H9 (cell line): ENCODE results near the gene DIPK1B. TPM values are rescaled to one million over a fixed set of nuclear protein-coding genes. Genes with fewer than 3 reads are reported as not detected.

Experiments
- DNase-seq: peaks from one replicate; pipeline ENCODE4 v3.0.0-alpha.2; 2017
- H2AFZ ChIP-seq: one replicate; pipeline ENCODE4 v1.6.1; 2013; ENCODE audit warnings: mild to moderate bottlenecking, low read length, control low read depth, moderate library complexity
- H2AK5ac ChIP-seq: 2 replicates; pipeline ENCODE4 v1.6.1; 2013; ENCODE audit warnings: low read length, control low read depth, mixed read lengths; ENCODE audit not compliant: insufficient read length
- H2BK120ac ChIP-seq: one replicate; pipeline ENCODE4 v1.6.1; 2013; ENCODE audit warnings: low read depth, mild to moderate bottlenecking, low read length, control low read depth, inconsistent platforms; ENCODE audit not compliant: poor library complexity, severe bottlenecking
- H2BK12ac ChIP-seq: 2 replicates; pipeline ENCODE4 v1.6.1; 2013; ENCODE audit warnings: low read length, control low read depth, mixed read lengths, low read depth; ENCODE audit not compliant: insufficient read length
- H2BK15ac ChIP-seq: 2 replicates; pipeline ENCODE4 v1.6.1; 2013; ENCODE audit warnings: low read depth, low read length, control low read depth
- H2BK20ac ChIP-seq: one replicate; pipeline ENCODE4 v1.6.1; 2013; ENCODE audit warnings: low read depth, mild to moderate bottlenecking, low read length, control low read depth, inconsistent platforms; ENCODE audit not compliant: poor library complexity, severe bottlenecking
- H2BK5ac ChIP-seq: 2 replicates; pipeline ENCODE4 v1.6.1; 2013; ENCODE audit warnings: low read length, control low read depth, mixed read lengths; ENCODE audit not compliant: insufficient read length
- H3K14ac ChIP-seq: 2 replicates; pipeline ENCODE4 v1.6.1; 2013; ENCODE audit warnings: low read length, control low read depth; ENCODE audit not compliant: insufficient read depth
- H3K18ac ChIP-seq: 2 replicates; pipeline ENCODE4 v1.6.1; 2013; ENCODE audit warnings: low read depth, mild to moderate bottlenecking, mixed read lengths, low read length, control low read depth; ENCODE audit not compliant: insufficient read length
- H3K23ac ChIP-seq: 2 replicates; pipeline ENCODE4 v1.6.1; 2013; ENCODE audit warnings: low read length, control low read depth, mixed read lengths, low read depth; ENCODE audit not compliant: insufficient read length
- H3K23me2 ChIP-seq: 2 replicates; pipeline ENCODE4 v1.6.1; 2013; ENCODE audit warnings: low read depth, mild to moderate bottlenecking, mixed read lengths, low read length, control low read depth; ENCODE audit not compliant: insufficient read length, poor library complexity, severe bottlenecking
- H3K27ac ChIP-seq: 2 replicates; pipeline ENCODE4 v1.5.1; 2013; ENCODE audit warnings: low read length, control low read depth, mixed read lengths, low read depth; ENCODE audit not compliant: insufficient read length
- H3K27me3 ChIP-seq: 2 replicates; pipeline ENCODE4 v1.6.1; 2013; ENCODE audit warnings: low read length, control low read depth, inconsistent platforms; ENCODE audit not compliant: insufficient read depth
- H3K4ac ChIP-seq: 2 replicates; pipeline ENCODE4 v1.6.1; 2013; ENCODE audit warnings: low read depth, mild to moderate bottlenecking, control low read depth, inconsistent platforms, low read length, moderate library complexity
- H3K4me1 ChIP-seq: 2 replicates; pipeline ENCODE4 v1.6.1; 2013; ENCODE audit warnings: low read length, control low read depth, inconsistent platforms; ENCODE audit not compliant: insufficient read depth
- H3K4me2 ChIP-seq: 2 replicates; pipeline ENCODE4 v1.6.1; 2013; ENCODE audit warnings: low read length, control low read depth, mixed read lengths; ENCODE audit not compliant: insufficient read length, insufficient read depth
- H3K56ac ChIP-seq: 2 replicates; pipeline ENCODE4 v1.6.1; 2013; ENCODE audit warnings: low read depth, mild to moderate bottlenecking, mixed read lengths, low read length, control low read depth; ENCODE audit not compliant: insufficient read length
- H3K79me1 ChIP-seq: 2 replicates; pipeline ENCODE4 v1.6.1; 2013; ENCODE audit warnings: low read depth, mild to moderate bottlenecking, moderate library complexity, low read length, control low read depth, inconsistent platforms; ENCODE audit not compliant: insufficient read depth, poor library complexity, severe bottlenecking
- H3K79me2 ChIP-seq: 2 replicates; pipeline ENCODE4 v1.6.1; 2013; ENCODE audit warnings: low read length, control low read depth, inconsistent platforms; ENCODE audit not compliant: insufficient read depth
- H3K9ac ChIP-seq: 2 replicates; pipeline ENCODE4 v1.6.1; 2013; ENCODE audit warnings: low read length, control low read depth, mixed read lengths; ENCODE audit not compliant: insufficient read length; ENCODE audit errors: extremely low read depth
- H3K9me3 ChIP-seq: one replicate; pipeline ENCODE4 v1.6.1; 2013; ENCODE audit warnings: low read depth, low read length, inconsistent platforms; ENCODE audit not compliant: control insufficient read depth
- H3T11ph ChIP-seq: one replicate; pipeline ENCODE4 v1.6.1; 2013; ENCODE audit warnings: mild to moderate bottlenecking, low read length, control low read depth, inconsistent platforms
- H4K20me1 ChIP-seq: one replicate; pipeline ENCODE4 v1.6.1; 2013; ENCODE audit not compliant: control insufficient read depth, insufficient read length, insufficient read depth
- H4K5ac ChIP-seq: 2 replicates; pipeline ENCODE4 v1.6.1; 2013; ENCODE audit warnings: low read depth, mild to moderate bottlenecking, mixed read lengths, low read length, control low read depth; ENCODE audit not compliant: insufficient read length
- H4K8ac ChIP-seq: replicated peaks from 2 replicates; pipeline ENCODE4 v1.6.1; 2013; ENCODE audit warnings: low read length, control low read depth, mixed read lengths, low read depth; ENCODE audit not compliant: insufficient read length
- H4K91ac ChIP-seq: 2 replicates; pipeline ENCODE4 v1.6.1; 2013; ENCODE audit warnings: low read depth, mild to moderate bottlenecking, moderate library complexity, mixed read lengths, low read length, control low read depth; ENCODE audit not compliant: insufficient read length
- H3K27ac Mint-ChIP-seq, 3 experiments: 2 replicates in 2 of 3; 3 replicates in 1 of 3; pipeline ENCODE4 v1.8.0; 2020 to 2021; ENCODE audit warnings: mixed read lengths in 3 of 3, mild to moderate bottlenecking in 1 of 3, moderate library complexity in 1 of 3
- H3K27me3 Mint-ChIP-seq: 2 replicates; pipeline ENCODE4 v1.8.0; 2021; ENCODE audit warnings: low read depth, mild to moderate bottlenecking, moderate library complexity, mixed read lengths
- H3K36me3 Mint-ChIP-seq, 3 experiments: 2 replicates in 2 of 3; 3 replicates in 1 of 3; pipeline ENCODE4 v1.8.0; 2020 to 2021; ENCODE audit warnings: low read depth in 3 of 3, mixed read lengths in 3 of 3; ENCODE audit not compliant: insufficient read depth in 1 of 3
- H3K4me1 Mint-ChIP-seq, 2 experiments: 2 replicates each; pipeline ENCODE4 v1.8.0; 2020; ENCODE audit warnings: mixed read lengths in 2 of 2
- H3K4me3 Mint-ChIP-seq, 2 experiments: 2 replicates in 1 of 2; 3 replicates in 1 of 2; pipeline ENCODE4 v1.8.0; 2020 to 2021; ENCODE audit warnings: mild to moderate bottlenecking in 2 of 2, mixed read lengths in 2 of 2, moderate library complexity in 1 of 2
- H3K9me3 Mint-ChIP-seq, 2 experiments: 2 replicates in 1 of 2; 3 replicates in 1 of 2; pipeline ENCODE4 v1.8.0; 2020; ENCODE audit warnings: mild to moderate bottlenecking in 2 of 2, mixed read lengths in 2 of 2, moderate library complexity in 1 of 2
- CTCF ChIP-seq: fragments of 200-600 bp; sonication (generic); conservative IDR thresholded peaks from 3 replicates; pipeline ENCODE4 v1.8.0; 2021; ENCODE audit warnings: antibody characterized with exemption, mild to moderate bottlenecking
- WGBS: extraction: QIAGEN DNeasy Blood & Tissue Kit; methylation state at CpG from one replicate; pipeline ENCODE4 v1.1.7; 2013; ENCODE audit warnings: missing lambda C conversion rate, low lambda C conversion rate, mixed read lengths; ENCODE audit not compliant: insufficient read length; ENCODE audit errors: extremely low coverage; 5-methylcytosine and 5-hydroxymethylcytosine counted together
- total RNA-seq: library from RNA; stranded (reverse); gene quantifications from 2 replicates; pipeline ENCODE4 v1.2.1, GENCODE V29; 2021

The DIPK1B gene
- total RNA-seq, 1 experiment from 2014 or later = 40.3 TPM

GRCh38 chr9:136750526-136750925 is 38.2 kb downstream of the DIPK1B start:
- Histone ChIP-seq H3K9ac (no peak overlapping the region), H3K23me2 (peaks cover 3% of the 10 kb centered on the region)

More at GRCh38 chr9:136750526-136750925, 38.2 kb downstream of the DIPK1B start:
- no peak overlapping the region for H3K18ac ChIP-seq
- H4K8ac ChIP-seq = no peak overlapping the region
- H3K4me2 ChIP-seq = no peak overlapping the region
- H3K4me1 ChIP-seq = no peaks in the 10 kb centered on the region
- no peaks in the 10 kb centered on the region for H4K20me1 ChIP-seq
- no peak overlapping the region for H4K91ac ChIP-seq
- TF ChIP-seq CTCF = no peak
- H4K5ac ChIP-seq = no peak overlapping the region
- H2BK12ac ChIP-seq = no peak overlapping the region
- H3T11ph ChIP-seq = no peak overlapping the region
- H2BK20ac ChIP-seq = no peak overlapping the region
- Mint-ChIP-seq H3K36me3 (peaks cover 0 to 8% (median 0%) of the 10 kb centered on the region in 3 experiments; a peak in 3 of 7 replicates), H3K9me3 (peaks cover 13 to 15% of the 10 kb centered on the region in 2 experiments), H3K27ac (no peak overlapping the region), H3K27me3 (peaks cover 19% of the 10 kb centered on the region), H3K4me3 (no peak overlapping the region), H3K4me1 (peaks cover 0 to 3% of the 10 kb centered on the region in 2 experiments; a peak in 1 of 4 replicates)
- H3K14ac ChIP-seq = no peak overlapping the region
- no peaks in the 10 kb centered on the region for H3K27me3 ChIP-seq
- no peaks in the 10 kb centered on the region for H3K79me2 ChIP-seq
- no CpG with 5 or more reads among the region's 2 CpGs for WGBS
- H2BK120ac ChIP-seq = no peak overlapping the region
- H2BK5ac ChIP-seq = no peak overlapping the region
- no peak overlapping the region for H3K56ac ChIP-seq
- no peak overlapping the region for H3K23ac ChIP-seq
- no peaks in the 10 kb centered on the region for H3K9me3 ChIP-seq
- H2BK15ac ChIP-seq = no peak overlapping the region
- H3K4ac ChIP-seq = no peak overlapping the region
- no peak for DNase-seq
- no peaks in the 10 kb centered on the region for H3K79me1 ChIP-seq
- no peak overlapping the region for H2AK5ac ChIP-seq
- H2AFZ ChIP-seq = no peak overlapping the region
- no peak overlapping the region for H3K27ac ChIP-seq
